Mesenchymal stem cell (in vitro differentiated cells and primary cell): ENCODE results near the gene OXCT2.
"Not testable (repeated sequence)": the region's sequence is repeated elsewhere in the genome, so short reads cannot be mapped to it uniquely, and the experiment has no call there.

ENCODE experiments used
- DNase-seq: peaks from one replicate; pipeline ENCODE4 v3.0.0-alpha.2; 2013
- H2AFZ ChIP-seq: one replicate; pipeline ENCODE4 v1.6.1; 2013; ENCODE audit warnings: low read depth, mild to moderate bottlenecking, control low read depth, inconsistent platforms, low read length, moderate library complexity
- H2AK5ac ChIP-seq: 2 replicates; pipeline ENCODE4 v1.6.1; 2013; ENCODE audit warnings: low read length, moderate library complexity, mild to moderate bottlenecking, inconsistent platforms; ENCODE audit not compliant: severe bottlenecking
- H2BK120ac ChIP-seq: one replicate; pipeline ENCODE4 v1.6.1; 2013; ENCODE audit warnings: low read depth, mild to moderate bottlenecking, inconsistent platforms, low read length, moderate library complexity
- H2BK12ac ChIP-seq, 2 experiments: one replicate each; pipeline ENCODE4 v1.6.1; 2013; ENCODE audit warnings: inconsistent platforms in 2 of 2, low read length in 2 of 2, mild to moderate bottlenecking in 2 of 2, moderate library complexity in 2 of 2, control low read depth in 1 of 2
- H2BK15ac ChIP-seq: one replicate; pipeline ENCODE4 v1.6.1; 2013; ENCODE audit warnings: mild to moderate bottlenecking, low read depth, inconsistent platforms; ENCODE audit not compliant: poor library complexity, severe bottlenecking
- H2BK5ac ChIP-seq: 2 replicates; pipeline ENCODE4 v1.6.1; 2013; ENCODE audit warnings: low read depth, mild to moderate bottlenecking, low read length, control low read depth, inconsistent platforms; ENCODE audit not compliant: poor library complexity, severe bottlenecking
- H3K14ac ChIP-seq, 2 experiments: one replicate each; pipeline ENCODE4 v1.6.1; 2013; ENCODE audit warnings: inconsistent platforms in 2 of 2, low read length in 2 of 2, control low read depth in 1 of 2, mild to moderate bottlenecking in 1 of 2, moderate library complexity in 1 of 2
- H3K18ac ChIP-seq, 2 experiments: one replicate each; pipeline ENCODE4 v1.6.1; 2013; ENCODE audit warnings: inconsistent platforms in 2 of 2, low read length in 2 of 2, control low read depth in 1 of 2, low read depth in 1 of 2, mild to moderate bottlenecking in 1 of 2
- H3K23ac ChIP-seq, 2 experiments: one replicate each; pipeline ENCODE4 v1.6.1; 2013; ENCODE audit warnings: inconsistent platforms in 2 of 2, low read length in 2 of 2, mild to moderate bottlenecking in 2 of 2, moderate library complexity in 2 of 2, control low read depth in 1 of 2
- H3K27ac ChIP-seq: 2 replicates; pipeline ENCODE4 v1.5.1; 2013; ENCODE audit warnings: mild to moderate bottlenecking, moderate library complexity, low read length, control low read depth, inconsistent platforms; ENCODE audit not compliant: poor library complexity, severe bottlenecking
- H3K27me3 ChIP-seq, 2 experiments: 2 replicates each; pipeline versions ENCODE4 v1.6.1 to v1.7.0; 2013; ENCODE audit warnings: low read length in 2 of 2, mild to moderate bottlenecking in 2 of 2, moderate library complexity in 2 of 2, control low read depth in 1 of 2, inconsistent platforms in 1 of 2; ENCODE audit not compliant: control insufficient read depth in 1 of 2, insufficient read depth in 1 of 2
- H3K36me3 ChIP-seq, 2 experiments: 2 replicates each; pipeline versions ENCODE4 v1.6.1 to v1.7.0; 2013; ENCODE audit warnings: low read length in 2 of 2, control low read depth in 1 of 2, inconsistent platforms in 1 of 2, low read depth in 1 of 2, mild to moderate bottlenecking in 1 of 2; ENCODE audit not compliant: insufficient read depth in 2 of 2, control insufficient read depth in 1 of 2
- H3K4ac ChIP-seq, 2 experiments: one replicate each; pipeline ENCODE4 v1.6.1; 2013; ENCODE audit warnings: inconsistent platforms in 2 of 2, low read length in 2 of 2, mild to moderate bottlenecking in 2 of 2, moderate library complexity in 2 of 2, control low read depth in 1 of 2, low read depth in 1 of 2
- H3K4me1 ChIP-seq: 2 replicates; pipeline ENCODE4 v1.6.1; 2013; ENCODE audit warnings: low read depth, low read length, control low read depth; ENCODE audit not compliant: control insufficient read depth, insufficient read depth
- H3K4me2 ChIP-seq: 2 replicates; pipeline ENCODE4 v1.6.1; 2013; ENCODE audit warnings: low read length, mild to moderate bottlenecking, inconsistent platforms; ENCODE audit not compliant: poor library complexity, severe bottlenecking
- H3K4me3 ChIP-seq, 2 experiments: 2 replicates each; pipeline versions ENCODE4 v1.5.1 to v1.7.0; 2013; ENCODE audit warnings: low read length in 2 of 2, mild to moderate bottlenecking in 2 of 2, control low read depth in 1 of 2, low read depth in 1 of 2; ENCODE audit not compliant: insufficient read depth in 1 of 2
- H3K79me1 ChIP-seq: replicated peaks from 2 replicates; pipeline ENCODE4 v1.6.1; 2013; ENCODE audit warnings: mild to moderate bottlenecking, control low read depth, low read length, inconsistent platforms; ENCODE audit not compliant: poor library complexity, severe bottlenecking
- H3K9ac ChIP-seq: 2 replicates; pipeline ENCODE4 v1.7.0; 2013; ENCODE audit warnings: mild to moderate bottlenecking, low read length, moderate library complexity
- H3K9me3 ChIP-seq: 2 replicates; pipeline ENCODE4 v1.7.0; 2013; ENCODE audit warnings: mild to moderate bottlenecking, low read length; ENCODE audit not compliant: control insufficient read depth
- H4K8ac ChIP-seq: one replicate; pipeline ENCODE4 v1.6.1; 2013; ENCODE audit warnings: inconsistent platforms, mild to moderate bottlenecking, low read length, moderate library complexity
- H4K91ac ChIP-seq: one replicate; pipeline ENCODE4 v1.6.1; 2013; ENCODE audit warnings: mild to moderate bottlenecking, low read length, inconsistent platforms
- WGBS: methylation state at CpG from one replicate; pipeline ENCODE4 v1.1.7; 2013; ENCODE audit warnings: mixed read lengths; 5-methylcytosine and 5-hydroxymethylcytosine counted together

OXCT2 gene

DNA sequence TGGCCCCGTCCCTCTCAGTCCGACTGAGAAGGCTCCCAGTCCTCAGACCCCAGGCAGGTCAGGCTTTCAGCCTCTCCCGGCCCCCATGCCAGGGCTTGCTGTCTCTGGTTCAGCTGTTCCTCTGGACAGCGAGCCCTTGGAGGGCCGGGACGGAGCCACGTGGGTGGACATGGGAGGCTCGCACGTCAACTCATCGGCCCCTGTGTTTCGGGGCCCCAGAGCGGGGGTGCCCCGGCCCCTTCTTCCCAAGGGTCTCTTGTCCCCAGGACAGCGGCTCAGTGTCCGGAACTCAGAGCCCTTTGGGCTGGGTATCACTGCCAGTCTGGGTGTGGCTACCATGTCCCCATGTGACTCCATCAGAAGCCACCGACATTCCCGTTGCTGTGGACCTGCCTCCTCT lies 6.7 kb upstream of the OXCT2 start:
- H4K8ac ChIP-seq, H3K4me2 ChIP-seq, H3K36me3 ChIP-seq, H2BK15ac ChIP-seq, H2BK12ac ChIP-seq, H3K27ac ChIP-seq, H3K79me1 ChIP-seq, H3K9me3 ChIP-seq, H2BK120ac ChIP-seq, H3K14ac ChIP-seq, H3K9ac ChIP-seq, H2BK5ac ChIP-seq, DNase-seq, H3K4ac ChIP-seq, H2AFZ ChIP-seq, H3K18ac ChIP-seq, H2AK5ac ChIP-seq, H4K91ac ChIP-seq, H3K23ac ChIP-seq, H3K4me1 ChIP-seq, H3K4me3 ChIP-seq: not testable (repeated sequence)
- WGBS: 95% methylated on average over 12 of the region's 17 CpGs
- H3K27me3 ChIP-seq: peaks cover 30 to 46% of the 10 kb centered on the region in 2 experiments

DNA sequence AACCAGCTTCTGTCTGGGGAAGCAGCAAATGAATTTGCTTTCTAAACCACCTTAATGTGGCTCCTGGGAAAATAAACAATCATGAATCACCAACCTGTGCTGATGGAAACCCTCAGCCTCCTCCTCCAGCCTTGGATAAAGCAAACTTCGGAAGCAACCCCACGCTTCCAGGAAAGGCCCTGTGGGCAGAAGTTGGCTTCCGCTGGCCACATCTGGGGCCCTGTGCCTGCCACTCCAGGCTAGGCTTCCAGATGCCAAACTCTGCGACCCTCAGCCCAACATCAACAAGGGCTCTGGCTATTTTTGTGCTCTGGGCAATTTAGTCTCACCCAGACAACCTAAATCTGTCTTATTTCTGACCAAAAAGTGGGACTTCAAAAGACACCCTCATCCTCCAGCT lies 6.2 kb upstream of the OXCT2 start:
- Histone ChIP-seq H4K8ac (no peak overlapping the region), H2AK5ac (no peak overlapping the region), H3K4me1 (peaks cover 2% of the 10 kb centered on the region), H3K9me3 (no peaks in the 10 kb centered on the region), H3K9ac (no peak overlapping the region), H2BK120ac (no peak overlapping the region), H3K14ac (no peak overlapping the region), H3K4ac (no peak overlapping the region), H4K91ac (no peak overlapping the region), H3K27me3 (peaks cover 27 to 46% of the 10 kb centered on the region in 2 experiments), H3K27ac (no peak overlapping the region), H3K18ac (no peak overlapping the region), H2BK12ac (no peak overlapping the region), H3K4me2 (no peak overlapping the region), H3K23ac (no peak overlapping the region), H2BK15ac (no peak overlapping the region), H3K4me3 (no peak overlapping the region), H2BK5ac (no peak overlapping the region), H2AFZ (no peak overlapping the region), H3K36me3 (no peaks in the 10 kb centered on the region), H3K79me1 (no peaks in the 10 kb centered on the region)
- 80% methylated on average over 4 of the region's 4 CpGs for WGBS
- no peak for DNase-seq

DNA sequence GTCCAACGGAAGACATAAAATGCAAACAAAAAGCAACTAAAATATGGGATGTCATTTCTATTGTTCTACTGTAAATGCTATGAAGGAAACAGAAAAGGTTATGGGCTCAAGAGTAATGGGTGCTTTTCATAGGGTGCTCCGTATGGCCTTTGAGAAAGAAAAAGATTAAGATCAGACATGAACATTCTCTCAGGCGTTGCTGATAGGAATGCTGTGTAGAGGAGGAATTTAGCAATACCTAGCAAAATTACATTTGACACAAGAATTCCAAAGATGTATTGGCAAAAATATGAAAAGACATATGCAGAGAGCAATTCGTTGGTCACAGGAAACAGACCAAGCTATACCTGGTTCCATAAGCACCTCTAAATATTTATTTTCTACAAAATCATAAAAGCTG lies 5.7 kb upstream of the OXCT2 start:
- Histone ChIP-seq H3K18ac (no peak overlapping the region), H2BK5ac (no peak overlapping the region), H3K9me3 (no peaks in the 10 kb centered on the region), H3K79me1 (no peaks in the 10 kb centered on the region), H3K14ac (no peak overlapping the region), H2BK15ac (no peak overlapping the region), H2BK120ac (no peak overlapping the region), H4K8ac (no peak overlapping the region), H3K27me3 (peaks cover 25 to 43% of the 10 kb centered on the region in 2 experiments), H2BK12ac (no peak overlapping the region), H3K4me2 (no peak overlapping the region), H3K9ac (no peak overlapping the region), H3K23ac (no peak overlapping the region), H3K4me1 (peaks cover 2% of the 10 kb centered on the region), H3K27ac (no peak overlapping the region), H2AK5ac (no peak overlapping the region), H3K4ac (no peak overlapping the region), H2AFZ (no peak overlapping the region), H3K4me3 (no peak overlapping the region), H3K36me3 (no peaks in the 10 kb centered on the region), H4K91ac (no peak overlapping the region)
- WGBS: 83% methylated on average over 3 of the region's 4 CpGs
- no peak for DNase-seq

DNA sequence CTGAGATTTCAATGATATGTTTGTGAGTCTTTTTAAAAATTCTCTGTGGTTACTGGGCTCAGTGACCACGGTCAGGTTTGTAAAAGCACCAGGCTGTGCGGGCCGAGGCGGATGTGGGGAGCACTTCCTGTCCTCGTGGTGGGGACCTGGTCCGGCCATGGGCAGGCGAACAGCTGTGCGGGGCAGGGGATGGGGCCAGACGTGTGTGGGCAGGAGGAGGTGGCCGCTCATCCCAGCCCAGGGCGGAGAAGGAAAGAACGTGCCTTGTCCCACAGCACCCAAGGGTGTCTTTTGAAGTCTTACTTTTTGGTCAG lies 5.2 kb upstream of the OXCT2 start:
- no peak overlapping the region for H4K8ac ChIP-seq
- no peak for DNase-seq
- H2BK5ac ChIP-seq: no peak overlapping the region
- H3K14ac ChIP-seq: no peak overlapping the region
- H2AK5ac ChIP-seq: no peak overlapping the region
- no peak overlapping the region for H3K4me2 ChIP-seq
- H3K9ac ChIP-seq: no peak overlapping the region
- H3K4me1 ChIP-seq: peaks cover 2% of the 10 kb centered on the region
- no peaks in the 10 kb centered on the region for H3K9me3 ChIP-seq
- H3K23ac ChIP-seq: no peak overlapping the region
- no peak overlapping the region for H2AFZ ChIP-seq
- H3K27ac ChIP-seq: no peak overlapping the region
- no peak overlapping the region for H4K91ac ChIP-seq
- WGBS: 82% methylated on average over 9 of the region's 12 CpGs
- H2BK15ac ChIP-seq: no peak overlapping the region
- H3K4ac ChIP-seq: no peak overlapping the region
- no peaks in the 10 kb centered on the region for H3K36me3 ChIP-seq
- no peaks in the 10 kb centered on the region for H3K79me1 ChIP-seq
- no peak overlapping the region for H2BK12ac ChIP-seq
- H3K4me3 ChIP-seq: no peak overlapping the region
- no peak overlapping the region for H2BK120ac ChIP-seq
- H3K27me3 ChIP-seq: peaks cover 20 to 39% of the 10 kb centered on the region in 2 experiments
- no peak overlapping the region for H3K18ac ChIP-seq
